ENCODE data around the gene EEF1AKMT1. TPM values are rescaled to one million over a fixed set of nuclear protein-coding genes. Genes with fewer than 3 reads are reported as not detected.

EEF1AKMT1 gene
- total RNA-seq, 1 experiment from 2014 or later: 6.1 TPM

GRCh38 chr13:20684041-20684440, 89.7 kb downstream of the EEF1AKMT1 start:
- H3K4ac ChIP-seq (ENCODE audit: low read depth, low read length): no peak overlapping the region
- no peaks in the 10 kb centered on the region for H3K36me3 Mint-ChIP-seq (ENCODE audit: insufficient read depth in 1 of 3, low read depth in 3 of 3)
- H3K23me2 ChIP-seq (ENCODE audit: insufficient read length, low read depth, low read length, poor library complexity, severe bottlenecking): no peaks in the 10 kb centered on the region
- DNase-seq: no peak
- H2BK12ac ChIP-seq (ENCODE audit: insufficient read length, low read depth, low read length): no peak overlapping the region
- H4K8ac ChIP-seq (replicated peaks; ENCODE audit: insufficient read length, low read depth, low read length): no peak overlapping the region
- no peak overlapping the region for H3K14ac ChIP-seq (ENCODE audit: insufficient read depth, low read length)
- no peaks in the 10 kb centered on the region for H4K20me1 ChIP-seq (ENCODE audit: control insufficient read depth, insufficient read depth, insufficient read length)
- no peak overlapping the region for H3K18ac ChIP-seq (ENCODE audit: insufficient read length, low read depth, low read length)
- H3K56ac ChIP-seq (ENCODE audit: insufficient read length, low read depth, low read length): no peak overlapping the region
- H3K9me3 ChIP-seq (ENCODE audit: control insufficient read depth, low read depth, low read length): no peaks in the 10 kb centered on the region
- no peak overlapping the region for H3T11ph ChIP-seq (ENCODE audit: low read length)
- WGBS (ENCODE audit: extremely low coverage, insufficient read length, low lambda C conversion rate): no CpG with 5 or more reads among the region's 4 CpGs
- no peaks in the 10 kb centered on the region for H3K27me3 ChIP-seq (ENCODE audit: insufficient read depth, low read length)
- no peak overlapping the region for H3K4me2 ChIP-seq (ENCODE audit: insufficient read depth, insufficient read length, low read length)
- no peak overlapping the region for H2AFZ ChIP-seq (ENCODE audit: low read length)
- no peak overlapping the region for H3K9ac ChIP-seq (ENCODE audit: extremely low read depth, insufficient read length, low read length)
- H3K23ac ChIP-seq (ENCODE audit: insufficient read length, low read depth, low read length): no peak overlapping the region
- no peaks in the 10 kb centered on the region for H3K79me1 ChIP-seq (ENCODE audit: insufficient read depth, low read depth, low read length, poor library complexity, severe bottlenecking)
- H4K91ac ChIP-seq (ENCODE audit: insufficient read length, low read depth, low read length): no peak overlapping the region
- H3K79me2 ChIP-seq (ENCODE audit: insufficient read depth, low read length): no peaks in the 10 kb centered on the region
- no peak overlapping the region for H2BK120ac ChIP-seq (ENCODE audit: low read depth, low read length, poor library complexity, severe bottlenecking)
- TF ChIP-seq, protein P1, sequence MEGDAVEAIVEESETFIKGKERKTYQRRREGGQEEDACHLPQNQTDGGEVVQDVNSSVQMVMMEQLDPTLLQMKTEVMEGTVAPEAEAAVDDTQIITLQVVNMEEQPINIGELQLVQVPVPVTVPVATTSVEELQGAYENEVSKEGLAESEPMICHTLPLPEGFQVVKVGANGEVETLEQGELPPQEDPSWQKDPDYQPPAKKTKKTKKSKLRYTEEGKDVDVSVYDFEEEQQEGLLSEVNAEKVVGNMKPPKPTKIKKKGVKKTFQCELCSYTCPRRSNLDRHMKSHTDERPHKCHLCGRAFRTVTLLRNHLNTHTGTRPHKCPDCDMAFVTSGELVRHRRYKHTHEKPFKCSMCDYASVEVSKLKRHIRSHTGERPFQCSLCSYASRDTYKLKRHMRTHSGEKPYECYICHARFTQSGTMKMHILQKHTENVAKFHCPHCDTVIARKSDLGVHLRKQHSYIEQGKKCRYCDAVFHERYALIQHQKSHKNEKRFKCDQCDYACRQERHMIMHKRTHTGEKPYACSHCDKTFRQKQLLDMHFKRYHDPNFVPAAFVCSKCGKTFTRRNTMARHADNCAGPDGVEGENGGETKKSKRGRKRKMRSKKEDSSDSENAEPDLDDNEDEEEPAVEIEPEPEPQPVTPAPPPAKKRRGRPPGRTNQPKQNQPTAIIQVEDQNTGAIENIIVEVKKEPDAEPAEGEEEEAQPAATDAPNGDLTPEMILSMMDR (conservative IDR thresholded peaks at IDR 0.05): no peak
- H2BK5ac ChIP-seq (ENCODE audit: insufficient read length, low read length): no peak overlapping the region
- H3K27ac ChIP-seq (ENCODE audit: insufficient read length, low read depth, low read length): no peak overlapping the region
- H2AK5ac ChIP-seq (ENCODE audit: insufficient read length, low read length): no peak overlapping the region
- H4K5ac ChIP-seq (ENCODE audit: insufficient read length, low read depth, low read length): no peak overlapping the region
- H3K4me1 ChIP-seq (ENCODE audit: insufficient read depth, low read length): no peaks in the 10 kb centered on the region; the same call in 1 of the 2 replicates
- no peaks in the 10 kb centered on the region for H3K27me3 Mint-ChIP-seq (ENCODE audit: low read depth)
- peaks cover 47 to 53% of the 10 kb centered on the region in 2 experiments for H3K4me1 Mint-ChIP-seq
- no peaks in the 10 kb centered on the region for H3K9me3 Mint-ChIP-seq
- H2BK20ac ChIP-seq (ENCODE audit: low read depth, low read length, poor library complexity, severe bottlenecking): no peak overlapping the region
- peak overlapping the region in 1 of 3 experiments; percentile 85; a peak in 2 of 7 replicates for H3K27ac Mint-ChIP-seq
- H2BK15ac ChIP-seq (ENCODE audit: low read depth, low read length): no peak overlapping the region
- no peak overlapping the region for H3K4me3 Mint-ChIP-seq

Measured in H9 (cell line).